Measurements from ENCODE around the gene INPP5B.
"Not testable (repeated sequence)": the region's sequence is repeated elsewhere in the genome, so short reads cannot be mapped to it uniquely, and the experiment has no call there.

DNA sequence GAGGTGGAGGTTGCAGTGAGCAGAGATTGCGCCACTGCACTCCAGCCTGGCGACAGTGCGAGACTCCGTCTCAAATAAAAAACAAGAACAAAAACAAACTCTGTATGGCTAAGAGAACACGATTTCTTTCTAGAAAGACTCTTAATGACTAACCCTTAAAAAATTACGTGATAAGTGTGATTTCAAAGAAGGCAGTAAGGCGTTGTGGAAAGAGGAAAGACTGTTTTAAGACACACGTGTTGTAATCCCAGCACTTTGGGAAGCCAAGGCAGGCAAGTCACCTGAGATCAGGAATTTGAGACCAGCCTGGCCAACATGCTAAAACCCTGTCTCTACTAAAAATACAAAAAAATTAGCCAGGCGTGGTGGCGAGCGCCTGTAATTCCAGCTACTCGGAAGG lies 17.3 kb upstream of the INPP5B start:
- TF ChIP-seq BHLHE40 (IDR thresholded peaks at IDR 0.05; ENCODE audit: borderline replicate concordance); SP1 (IDR thresholded peaks at IDR 0.05); ELF4 (IDR thresholded peaks at IDR 0.05); CTBP1 (IDR thresholded peaks at IDR 0.05; ENCODE audit: borderline replicate concordance); TARDBP (IDR thresholded peaks at IDR 0.05); HDGF (IDR thresholded peaks at IDR 0.05; ENCODE audit: borderline replicate concordance); NFRKB (IDR thresholded peaks at IDR 0.05); FOXA1 (IDR thresholded peaks at IDR 0.05); SUZ12 (IDR thresholded peaks at IDR 0.05); FOXK2 (IDR thresholded peaks at IDR 0.05); FOXM1 (IDR thresholded peaks at IDR 0.05; ENCODE audit: borderline replicate concordance); LEF1 (IDR thresholded peaks at IDR 0.05; ENCODE audit: borderline replicate concordance); ZNF384 (IDR thresholded peaks at IDR 0.05); ARNT (IDR thresholded peaks at IDR 0.05): not testable (repeated sequence)
